HTERT RPE-1 (cell line): ENCODE measurements around the gene MBOAT2.
"Not testable (repeated sequence)": the region's sequence is repeated elsewhere in the genome, so short reads cannot be mapped to it uniquely, and the experiment has no call there.

Experiments used
- in situ Hi-C: fragments of 300-500 bp; cut with MboI; formaldehyde crosslinking; loops from 4 replicates; pipeline ENCODE4 v1.14.3; 2020; ENCODE audit warnings: low sequenced_read_pairs

MBOAT2 gene

DNA sequence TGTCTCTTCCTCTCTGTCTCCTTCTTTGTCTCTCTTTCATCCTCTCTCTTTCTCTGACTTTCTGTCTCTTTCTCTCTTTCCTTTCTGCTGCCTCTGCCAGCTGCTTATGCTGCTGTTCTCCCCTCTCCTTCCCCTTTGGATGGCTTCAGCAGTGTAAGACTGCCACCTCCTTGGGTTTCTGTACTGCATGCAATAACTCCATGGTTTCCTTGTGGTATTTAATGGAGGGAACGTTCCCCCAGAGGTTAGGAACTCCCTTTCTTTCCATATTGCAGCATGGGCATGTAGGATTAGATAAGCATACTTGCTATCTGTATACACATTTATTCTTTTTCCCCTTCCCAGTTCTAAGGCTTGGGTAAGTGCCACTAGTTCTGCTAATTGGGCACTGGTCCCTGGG is 106.3 kb downstream of the MBOAT2 start:
- in situ Hi-C loops, result not testable (repeated sequence)

DNA sequence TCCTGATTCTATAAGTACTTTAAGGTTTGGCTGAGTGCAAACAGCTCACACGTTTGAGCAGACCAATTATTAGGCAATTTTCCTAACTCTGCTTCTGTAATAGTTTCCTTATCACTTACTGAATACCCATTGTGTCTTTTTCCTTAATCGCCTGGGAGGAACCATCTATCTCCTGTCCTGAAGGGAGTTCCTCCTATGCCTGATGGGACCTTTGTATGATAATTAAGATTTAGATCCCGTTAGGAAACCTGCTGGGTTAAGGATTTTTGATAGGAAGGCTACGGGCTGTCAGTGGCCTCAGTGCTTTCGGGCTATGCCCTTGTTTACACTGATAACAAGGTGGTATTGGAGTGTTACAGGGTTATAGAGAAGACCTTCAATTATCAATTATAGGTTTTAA is 106.8 kb downstream of the MBOAT2 start:
- in situ Hi-C loops, result not testable (repeated sequence)

DNA sequence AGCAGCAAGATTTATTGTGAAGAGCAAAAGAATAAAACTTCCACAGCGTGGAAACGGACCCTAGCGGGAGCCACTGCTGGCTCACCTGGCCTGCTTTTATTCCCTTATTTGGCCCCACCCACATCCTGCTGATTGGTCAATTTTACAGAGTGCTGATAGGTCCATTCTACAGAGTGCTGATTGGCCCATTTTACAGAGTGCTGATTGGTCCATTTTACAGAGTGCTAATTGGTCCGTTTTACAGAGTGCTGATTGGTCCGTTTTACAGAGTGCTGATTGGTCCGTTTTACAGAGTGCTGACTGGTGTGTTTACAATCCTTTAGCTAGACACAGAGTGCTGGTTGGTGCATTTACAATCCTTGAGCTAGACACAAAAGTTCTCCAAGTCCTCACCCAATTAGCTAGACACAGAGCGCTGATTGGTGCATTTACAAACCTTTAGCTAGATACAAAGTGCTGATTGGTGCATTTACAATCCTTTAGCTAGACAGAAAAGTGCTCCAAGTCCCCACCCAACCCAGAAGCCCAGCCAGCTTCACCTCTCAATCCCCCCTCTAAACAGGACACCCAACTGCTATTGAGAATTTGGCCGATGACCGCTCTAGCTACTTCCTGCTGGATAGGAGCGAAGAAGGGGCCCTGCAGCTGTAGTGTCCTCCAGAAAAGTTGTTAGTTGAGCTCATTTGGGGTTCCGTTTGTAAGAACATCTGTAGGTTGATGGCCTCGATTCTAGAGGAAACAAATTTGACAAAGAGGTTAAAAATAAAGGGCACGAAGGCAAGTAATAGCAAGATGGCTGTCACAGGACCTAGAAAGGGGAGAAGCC is 108.2 kb downstream of the MBOAT2 start:
- in situ Hi-C loops, result not testable (repeated sequence)

DNA sequence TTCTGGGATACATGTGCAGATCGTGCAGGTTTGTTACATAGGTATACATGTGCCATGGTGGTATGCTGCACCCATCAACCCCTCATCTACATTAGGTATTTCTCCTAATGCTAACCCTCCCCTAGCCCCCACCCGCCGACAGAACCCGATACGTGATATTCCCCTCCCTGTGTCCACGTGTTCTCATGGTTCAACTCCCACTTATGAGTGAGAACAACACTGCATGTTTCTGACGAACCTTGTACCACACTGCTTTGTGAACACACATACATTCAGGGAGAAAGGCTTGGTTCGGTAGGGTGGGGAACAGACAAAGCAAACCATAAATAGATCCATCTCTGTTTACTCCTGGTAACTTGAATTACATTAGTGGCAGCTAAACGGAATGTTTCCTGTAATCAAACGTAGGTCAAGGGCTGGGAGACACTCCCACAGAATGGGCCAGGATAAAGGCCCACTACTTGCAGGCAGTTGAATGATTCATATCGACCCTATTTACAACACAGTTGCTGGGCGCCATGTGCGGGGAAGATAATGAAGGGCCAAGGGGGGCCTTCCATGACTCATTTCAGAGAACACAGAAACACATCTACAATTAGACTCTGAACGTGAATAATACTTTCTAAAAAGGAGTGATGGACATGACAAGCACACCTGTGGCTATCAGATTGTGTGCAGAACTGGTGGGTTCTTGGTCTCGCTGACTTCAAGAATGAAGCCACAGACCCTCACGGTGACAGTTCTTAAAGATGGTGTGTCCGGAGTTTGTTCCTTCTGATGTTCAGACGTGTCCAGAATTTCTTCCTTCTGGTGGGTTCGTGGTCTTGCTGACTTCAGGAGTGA is 109.3 kb downstream of the MBOAT2 start:
- in situ Hi-C loops, result no loop called here

DNA sequence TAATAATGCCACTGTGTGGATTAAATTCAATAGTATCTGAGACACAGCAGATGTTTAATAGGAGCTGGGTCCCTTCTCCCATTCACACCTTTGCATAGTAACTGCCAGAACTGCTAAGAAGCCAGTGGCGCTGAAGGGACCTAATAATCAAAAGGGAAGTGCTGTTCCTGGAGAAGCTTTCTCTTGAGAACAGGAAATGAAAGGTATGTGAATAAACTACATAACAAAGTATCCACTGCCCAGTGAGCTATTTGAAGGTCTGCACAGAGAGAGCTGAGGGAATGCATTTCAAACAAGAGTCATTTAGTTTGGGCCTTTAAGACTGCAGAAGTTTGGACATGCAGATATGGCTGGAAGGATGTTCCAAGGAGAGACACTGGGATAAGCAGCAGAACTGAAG is 110.0 kb downstream of the MBOAT2 start:
- in situ Hi-C loops, result no loop called here

DNA sequence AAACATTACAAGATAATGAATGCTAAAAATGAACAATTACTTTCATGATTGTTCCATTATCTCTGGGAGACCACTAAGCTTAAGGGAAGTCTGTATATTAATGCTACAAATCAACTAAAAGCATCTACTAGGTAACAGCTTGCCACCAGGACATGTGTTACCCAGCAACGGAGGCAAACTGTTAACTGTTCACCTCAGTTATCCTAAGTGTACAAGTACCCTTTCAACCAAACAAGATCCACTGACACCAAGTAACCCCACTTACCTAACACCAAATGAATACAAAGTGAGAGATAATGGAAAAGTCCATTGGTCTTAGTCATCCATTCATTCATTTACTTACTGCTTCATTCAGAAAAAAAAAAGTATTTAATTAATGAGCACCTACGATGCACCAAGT is 111.4 kb downstream of the MBOAT2 start:
- in situ Hi-C loops, result no loop called here

DNA sequence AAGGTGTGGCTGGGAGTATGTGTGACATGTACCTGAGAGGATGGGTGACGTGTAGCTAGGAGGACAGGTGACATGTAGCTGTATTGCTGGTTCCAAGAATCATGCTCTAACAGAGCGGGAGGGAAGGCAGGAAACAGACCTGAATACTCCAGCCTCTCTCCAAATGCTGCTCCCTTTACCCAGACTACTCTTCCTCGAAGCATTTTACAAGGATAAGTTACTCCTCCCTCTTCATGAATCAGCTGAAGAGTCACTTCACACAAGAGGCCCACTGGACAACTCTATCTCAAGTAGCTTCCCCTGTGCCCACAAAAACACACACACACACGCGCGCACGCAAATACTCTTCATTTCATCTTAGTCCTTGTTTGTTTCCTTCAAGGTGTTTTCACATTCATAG is 113.5 kb downstream of the MBOAT2 start:
- in situ Hi-C loops, result no loop called here

DNA sequence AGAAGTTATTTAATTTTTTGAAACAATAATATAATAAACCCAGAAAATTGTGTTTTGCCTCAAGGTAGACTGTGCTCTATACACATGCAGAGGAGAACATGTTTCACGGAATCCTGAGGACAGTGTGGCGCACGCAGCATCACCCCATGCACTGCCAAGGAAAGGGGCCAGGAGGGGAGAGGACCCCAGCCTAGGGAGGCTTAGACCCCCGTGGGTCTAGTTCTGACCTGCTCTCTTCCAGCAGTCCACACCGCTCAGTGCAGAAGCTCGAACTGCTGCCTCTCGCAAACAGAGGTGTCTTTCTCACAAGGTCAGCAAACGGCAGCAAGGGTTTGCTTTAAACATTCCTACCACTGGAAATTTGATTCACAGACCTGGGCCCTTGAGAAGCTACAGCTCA is 114.5 kb downstream of the MBOAT2 start:
- in situ Hi-C loops, result no loop called here

DNA sequence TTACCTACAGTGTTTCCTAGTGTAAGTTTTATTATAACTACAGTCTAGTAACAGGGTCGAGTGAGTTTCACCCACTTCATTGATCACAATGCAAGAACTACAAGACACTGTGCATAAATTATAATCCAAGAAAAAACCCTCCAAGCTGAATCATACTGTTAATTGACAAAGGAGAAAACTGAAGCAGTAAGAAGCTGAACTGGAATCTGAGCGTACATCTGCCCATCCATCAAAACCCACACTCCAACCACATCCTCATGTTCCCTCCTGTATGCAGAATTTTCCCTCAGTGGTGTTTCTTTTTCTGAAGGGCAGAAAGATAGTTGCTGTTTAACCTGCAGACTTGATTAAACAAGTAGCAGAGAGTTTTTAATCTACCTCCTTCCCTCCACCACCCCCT is 116.6 kb downstream of the MBOAT2 start:
- in situ Hi-C loops, result no loop called here

DNA sequence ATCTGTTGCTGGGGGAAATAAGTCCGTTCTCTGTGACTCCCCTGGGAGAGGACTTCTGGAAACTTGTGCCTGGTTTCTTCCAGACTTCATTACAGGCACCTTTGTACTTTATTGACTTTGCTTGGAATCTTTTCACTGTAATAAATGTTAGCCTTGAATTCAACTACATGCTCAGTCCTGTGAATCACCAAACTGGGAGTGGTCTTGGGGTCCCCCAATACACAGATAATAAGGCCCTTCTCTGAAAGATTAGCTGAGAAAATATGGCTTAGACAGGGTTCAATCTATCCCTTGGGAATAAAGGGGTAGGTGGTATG is 117.3 kb downstream of the MBOAT2 start:
- in situ Hi-C loops, result no loop called here

DNA sequence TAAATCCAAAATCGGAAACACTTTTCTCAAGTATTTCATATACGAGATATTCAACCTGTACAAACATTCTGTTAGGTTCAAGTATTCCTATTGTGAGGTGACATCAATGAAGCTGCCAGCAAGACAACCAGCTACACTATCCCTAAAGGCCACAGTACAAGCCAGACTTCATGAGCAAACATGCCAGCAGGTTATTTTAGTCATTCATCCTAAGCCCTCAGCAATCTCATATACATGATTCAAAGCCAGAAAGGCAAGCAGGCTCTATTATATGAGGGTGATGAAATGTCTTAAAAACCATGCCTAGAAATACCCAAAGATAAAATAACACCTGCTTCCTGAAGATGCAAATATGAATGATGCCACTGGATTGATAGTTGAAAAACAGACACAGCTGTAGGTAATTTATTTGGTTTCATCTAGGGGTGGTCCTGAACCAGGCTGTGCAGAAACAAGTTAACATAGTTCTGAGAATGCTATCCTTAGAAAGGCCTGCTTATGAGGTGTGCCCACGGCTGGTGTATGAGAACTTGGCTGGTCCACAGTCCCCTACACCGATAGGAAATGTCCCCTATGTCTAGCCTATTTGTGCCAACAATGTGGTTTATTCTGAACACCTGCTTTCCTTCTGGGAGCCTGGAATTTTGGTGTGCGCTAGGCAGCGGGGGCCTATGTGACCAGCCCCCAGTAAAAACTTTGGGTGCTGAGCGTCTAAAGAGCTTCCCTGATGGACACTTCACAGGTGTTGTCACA is 117.9 kb downstream of the MBOAT2 start:
- in situ Hi-C loops, result no loop called here

DNA sequence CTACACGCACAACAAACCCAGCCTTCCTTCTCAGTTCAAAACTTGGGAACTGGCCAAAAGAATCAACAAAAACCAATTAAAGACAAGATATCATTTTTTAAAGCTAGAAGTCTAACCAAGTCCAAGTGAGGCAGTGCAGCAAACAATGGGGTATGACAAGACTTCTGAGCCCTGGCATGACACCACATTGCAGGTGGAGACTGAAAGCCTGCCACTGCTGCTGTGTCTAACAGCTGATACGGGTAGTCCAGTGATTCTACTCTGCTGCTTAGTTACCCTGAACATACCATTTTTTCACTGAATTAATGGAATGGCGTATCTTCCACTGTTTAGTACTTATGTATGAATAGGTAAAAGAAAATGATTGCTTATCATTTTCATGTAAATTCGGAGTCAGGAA is 118.7 kb downstream of the MBOAT2 start:
- in situ Hi-C loops, result no loop called here

DNA sequence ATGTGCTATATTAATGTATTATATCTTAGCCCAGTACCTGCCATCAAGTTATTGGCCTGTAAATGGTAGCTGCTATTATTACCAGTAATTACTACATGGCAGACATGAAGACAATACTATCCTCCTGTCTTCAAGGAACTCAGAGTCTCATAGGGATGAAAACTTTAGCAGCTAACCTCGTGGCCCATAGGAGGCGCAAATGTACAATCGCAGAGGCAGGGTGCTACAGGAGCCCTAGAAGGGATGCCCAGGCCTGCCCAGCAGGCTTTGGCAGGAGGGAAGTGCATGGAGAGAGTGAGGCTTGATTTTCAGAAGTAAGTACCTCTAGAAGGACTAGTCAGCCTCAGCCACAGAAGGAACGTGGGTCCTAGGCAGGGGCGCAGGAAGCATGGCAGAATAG is 121.4 kb downstream of the MBOAT2 start:
- in situ Hi-C loops, result no loop called here

DNA sequence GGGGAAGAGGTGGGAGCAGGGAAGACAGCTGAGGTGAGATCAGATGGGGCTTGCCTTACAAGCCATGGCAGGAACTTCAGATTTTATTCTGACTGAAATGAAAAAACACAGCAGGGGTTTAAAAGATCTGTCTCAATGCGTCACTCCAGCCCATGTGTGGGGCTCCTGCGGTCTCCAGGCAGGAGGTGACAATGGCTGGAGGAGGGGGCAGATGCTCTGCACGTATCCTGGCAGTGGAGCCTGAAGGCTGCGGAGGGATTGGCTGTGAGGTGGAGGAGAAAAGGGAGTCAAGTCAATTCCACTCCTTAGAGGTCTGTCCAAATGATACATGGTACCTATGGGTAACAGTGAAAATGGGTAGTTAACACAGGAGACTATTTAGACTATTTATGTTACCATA is 125.6 kb downstream of the MBOAT2 start:
- in situ Hi-C loops, result no loop called here

DNA sequence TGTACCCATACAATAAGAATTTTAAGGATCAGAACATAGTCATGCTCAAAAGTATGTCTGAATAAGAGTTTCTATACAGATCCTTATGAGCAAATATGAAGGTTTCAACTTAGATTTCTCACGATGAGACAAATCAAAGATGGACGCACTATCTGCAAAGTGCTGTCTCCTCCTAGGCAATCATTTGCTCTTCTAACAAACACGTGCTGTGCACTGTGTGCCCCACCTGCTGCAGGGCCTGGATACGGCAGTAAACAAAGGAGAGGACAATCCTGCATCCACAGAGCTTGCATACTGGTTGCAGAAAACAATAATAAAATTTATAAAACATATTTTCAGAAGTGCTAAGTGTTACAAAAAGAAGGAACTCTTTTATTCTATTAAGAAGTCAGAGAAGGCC is 126.2 kb downstream of the MBOAT2 start:
- in situ Hi-C loops, result no loop called here

DNA sequence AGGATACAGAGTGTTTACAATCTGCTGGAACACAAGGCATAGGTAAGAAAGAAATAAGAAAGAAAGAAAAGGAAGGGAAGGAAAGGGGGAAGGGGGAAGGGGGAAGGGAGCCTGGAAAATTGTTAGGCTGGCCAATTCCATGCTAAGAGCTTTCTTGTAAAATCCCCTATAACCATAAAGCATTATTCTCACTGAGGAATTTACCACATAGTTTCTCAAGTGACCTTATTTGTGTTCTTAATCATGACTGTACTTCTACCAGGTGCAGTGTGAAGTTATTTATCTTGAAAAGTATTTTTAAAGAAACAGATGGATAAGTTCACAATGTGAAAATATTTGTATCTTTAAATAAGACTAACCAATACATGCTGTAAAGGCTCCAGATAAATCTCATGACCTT is 126.9 kb downstream of the MBOAT2 start:
- in situ Hi-C loops, result no loop called here

DNA sequence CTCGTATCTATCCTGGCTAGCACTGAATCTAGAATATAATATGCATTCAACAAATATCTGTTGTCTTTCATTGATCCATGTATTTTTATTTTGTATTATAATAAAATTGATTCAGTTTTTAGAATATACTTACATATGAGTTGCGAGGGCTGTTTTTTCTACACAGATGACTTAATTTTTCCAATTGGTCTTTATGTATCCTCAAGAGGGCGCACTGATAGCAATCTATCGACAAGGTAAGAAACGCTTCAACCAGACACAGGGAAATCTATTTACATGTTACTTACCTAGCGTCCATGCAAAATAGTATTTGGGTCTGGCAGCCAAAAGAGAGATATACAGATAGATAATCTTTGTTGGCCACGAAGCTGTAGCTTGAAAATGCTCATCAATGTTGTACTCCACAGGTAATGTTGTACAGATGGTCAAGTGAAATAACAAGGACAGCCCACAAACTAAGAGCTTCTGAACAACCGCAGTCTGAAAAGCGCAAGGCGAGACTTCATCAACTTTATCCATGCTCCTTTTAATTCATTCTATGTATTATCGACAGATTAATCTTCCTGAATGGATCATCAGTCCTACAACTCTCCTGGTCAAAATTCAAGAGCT is 130.6 kb downstream of the MBOAT2 start:
- in situ Hi-C loops, result no loop called here

DNA sequence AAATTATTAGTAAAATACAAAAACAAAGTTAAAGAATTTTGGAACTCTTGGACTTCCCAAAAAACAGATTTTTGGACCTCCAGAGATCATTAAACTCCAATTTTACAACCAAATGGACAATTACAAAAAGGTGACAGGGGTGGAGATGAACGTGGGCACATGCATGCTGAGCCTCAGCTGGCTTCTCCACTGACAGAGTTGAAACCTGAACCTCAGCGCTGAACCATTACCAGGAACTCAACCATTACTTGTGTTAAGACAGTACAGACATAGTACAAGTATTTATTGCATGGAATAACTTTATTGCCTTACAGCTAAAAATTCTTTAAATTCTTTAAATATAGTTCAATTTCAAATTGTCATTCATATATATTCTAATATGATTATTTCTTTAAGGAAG is 133.0 kb downstream of the MBOAT2 start:
- in situ Hi-C loops, result no loop called here

DNA sequence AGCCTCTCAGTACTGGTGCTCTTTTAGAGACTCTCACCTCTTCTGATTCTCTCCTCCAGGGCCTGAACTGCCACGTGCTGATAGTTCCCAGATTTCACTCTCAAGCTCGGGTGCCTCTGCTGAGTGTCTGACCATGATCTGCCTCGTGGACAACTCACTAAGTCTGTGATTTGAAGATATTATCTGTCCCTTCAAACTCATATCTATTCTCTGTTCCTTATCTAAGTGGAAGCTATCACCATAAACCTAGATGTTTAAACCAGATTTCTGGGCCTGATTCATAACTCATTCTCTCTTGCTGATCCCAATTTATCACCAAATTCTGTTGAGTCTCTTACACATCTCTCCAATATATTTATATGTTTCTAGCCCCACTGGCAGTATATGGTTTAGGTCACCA is 136.1 kb downstream of the MBOAT2 start:
- in situ Hi-C loops, result no loop called here

DNA sequence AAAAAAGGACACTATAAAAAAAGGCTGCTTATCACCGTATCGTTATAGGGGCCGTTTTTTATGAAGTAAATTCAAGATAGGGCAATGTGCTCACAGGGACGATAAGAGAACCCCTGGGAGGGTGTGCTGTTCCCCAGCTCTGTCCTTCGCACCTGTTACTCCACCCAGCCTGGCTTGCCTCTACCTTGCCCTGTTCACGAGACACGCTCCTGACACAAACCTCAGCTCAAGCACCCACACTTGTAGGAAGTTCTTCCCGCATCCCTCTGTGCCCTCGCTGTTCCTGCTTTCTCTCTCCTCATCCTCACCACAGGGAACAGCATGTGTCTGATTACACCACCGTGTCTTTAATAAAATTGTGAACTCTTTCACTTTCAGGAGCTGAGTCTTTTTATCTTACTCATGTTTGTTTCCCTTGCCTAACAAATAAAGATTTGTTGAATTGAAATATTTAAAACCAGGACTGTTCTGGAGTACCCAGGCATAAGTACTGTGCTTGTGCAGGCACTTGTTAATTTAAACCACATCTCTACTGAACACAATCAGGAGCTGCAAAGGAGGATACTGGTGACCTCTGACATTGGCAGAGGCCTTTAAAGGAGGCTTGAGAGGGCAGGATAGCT is 140.0 kb downstream of the MBOAT2 start:
- in situ Hi-C loops, result no loop called here

DNA sequence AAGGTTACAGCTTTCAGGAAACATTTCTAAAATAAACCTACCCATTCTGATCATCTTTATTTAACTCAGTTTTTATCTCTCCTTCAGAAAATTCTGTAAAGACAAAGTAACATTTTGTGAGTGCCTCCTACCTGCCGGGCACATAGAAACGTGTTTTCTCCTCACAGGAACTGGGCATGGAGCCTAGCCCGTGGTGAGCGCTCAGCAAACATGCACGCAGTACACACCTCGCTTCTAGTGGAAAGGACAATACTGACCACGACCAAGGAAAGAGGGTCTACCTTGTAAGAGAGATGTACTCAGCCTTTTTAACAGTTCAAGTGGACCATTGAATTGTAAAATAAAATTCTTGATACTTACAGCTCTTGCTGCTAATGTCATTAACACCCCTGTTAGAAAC is 141.3 kb downstream of the MBOAT2 start:
- in situ Hi-C loops, result no loop called here
